GM18511 (cell line): ENCODE measurements around the gene CD180.

Source experiments
- ATAC-seq: cut with Tn5 transposase; IDR thresholded peaks from one replicate; pipeline ENCODE4 v1.9.1; 2021; ENCODE audit warnings: mild to moderate bottlenecking, moderate library complexity; ENCODE audit not compliant: unreplicated experiment

CD180 gene

GRCh38 chr5:67214036-67214435 lies 17.4 kb upstream of the CD180 start:
- ATAC-seq: no peak

- no peak for ATAC-seq
These were observed 15.3 kb upstream of the CD180 start for GRCh38 chr5:67211926-67212325.

GRCh38 chr5:67209141-67209771 lies 12.7 kb upstream of the CD180 start:
- peak; percentile 32 for ATAC-seq

GRCh38 chr5:67208403-67208802 lies 11.8 kb upstream of the CD180 start:
- no peak for ATAC-seq

GRCh38 chr5:67206929-67207328 lies 10.3 kb upstream of the CD180 start:
- ATAC-seq: peak; percentile 78

- ATAC-seq: peak; percentile 46
These were observed 9.9 kb upstream of the CD180 start for GRCh38 chr5:67206461-67206860.

- no peak for ATAC-seq
These were observed 9.4 kb upstream of the CD180 start for GRCh38 chr5:67205981-67206380.

GRCh38 chr5:67204821-67205220 lies 8.2 kb upstream of the CD180 start:
- ATAC-seq: no peak

GRCh38 chr5:67203701-67204074 lies 7.1 kb upstream of the CD180 start:
- no peak for ATAC-seq

GRCh38 chr5:67202828-67203227 lies 6.2 kb upstream of the CD180 start:
- no peak for ATAC-seq

- peak; percentile 17 for ATAC-seq
These were observed 5.4 kb upstream of the CD180 start for GRCh38 chr5:67201897-67202549.

GRCh38 chr5:67200809-67201562 lies 4.4 kb upstream of the CD180 start:
- peak; percentile 32 for ATAC-seq

- ATAC-seq: no peak
These were observed 3.3 kb upstream of the CD180 start for GRCh38 chr5:67199859-67200258.

GRCh38 chr5:67198917-67199316 lies 2.3 kb upstream of the CD180 start:
- ATAC-seq: no peak

- ATAC-seq: no peak
These were observed 937 bp upstream of the CD180 start for GRCh38 chr5:67197536-67197935.

GRCh38 chr5:67195406-67196275 lies 958 bp downstream of the CD180 start:
- peak; percentile 35 for ATAC-seq

GRCh38 chr5:67194166-67194565 lies 2.4 kb downstream of the CD180 start:
- no peak for ATAC-seq

- ATAC-seq: no peak
These were observed 3.2 kb downstream of the CD180 start for GRCh38 chr5:67193439-67193807.

- peak; percentile 40 for ATAC-seq
These were observed 3.7 kb downstream of the CD180 start for GRCh38 chr5:67192719-67193438.

- ATAC-seq: no peak
These were observed 5.7 kb downstream of the CD180 start for GRCh38 chr5:67190861-67191260.

GRCh38 chr5:67190410-67190809 lies 6.2 kb downstream of the CD180 start:
- no peak for ATAC-seq
